K562 (cell line): ENCODE measurements around the gene ADRA1B. TPM values are rescaled to one million over a fixed set of nuclear protein-coding genes. Genes with fewer than 3 reads are reported as not detected.

ENCODE experiments used
- ATAC-seq: fragments of 200-7000 bp; cut with Tn5 transposase; 3 replicates; pipeline ENCODE4 v1.9.1; 2020; ENCODE audit warnings: moderate library complexity
- BruUV-seq: library from RNA; stranded (reverse); fragments of 400-500 nt; replicated peaks from 2 replicates; lab custom pipeline; 2021; lab: Mats Ljungman, UMichigan
- CTCF ChIA-PET: fragments of 300-600 bp; formaldehyde crosslinking; extraction: SDS; loops from one replicate; lab custom pipeline; 2021; ENCODE audit warnings: low intra/inter-chr PET ratio; lab: Yijun Ruan, JAX
- POLR2A ChIA-PET: fragments of 300-600, 350-650 bp; sonication (Branson Sonifier 250); formaldehyde crosslinking; extraction: SDS; loops from one replicate; lab custom pipeline; 2021; ENCODE audit warnings: antibody characterized with exemption, inconsistent platforms; lab: Yijun Ruan, JAX
- DNase-seq, 4 experiments: peaks; one replicate each; pipeline versions ENCODE4 v3.0.0 to v3.0.0-alpha.2; 2011 to 2018; ENCODE audit warnings: low spot score in 3 of 4, mixed read lengths in 3 of 4; ENCODE audit errors: extremely low read depth in 1 of 4
- FAIRE-seq: peaks from 2 replicates; lab custom pipeline; 2011; peaks lifted over from hg19 to GRCh38; lab: Jason Lieb, UNC
- H2AFZ ChIP-seq: 2 replicates; pipeline ENCODE4 v1.6.0; 2011; ENCODE audit warnings: low read depth, low read length, control low read depth, inconsistent platforms
- H3K27ac ChIP-seq: fragments of 200-600 bp; 3 replicates; pipeline ENCODE4 v1.8.0; 2011; ENCODE audit warnings: low read depth, mild to moderate bottlenecking, control low read depth, inconsistent platforms, low read length, moderate library complexity, mixed read lengths; ENCODE audit errors: extremely low read depth
- H3K27me3 ChIP-seq, 2 experiments: fragments of 300-600 bp in 1 of 2; 2 replicates in 1 of 2; 3 replicates in 1 of 2; pipeline versions ENCODE4 v1.6.0 to v1.8.0; 2011; ENCODE audit warnings: inconsistent platforms in 2 of 2, low read length in 2 of 2, mild to moderate bottlenecking in 1 of 2, mixed read lengths in 1 of 2, moderate library complexity in 1 of 2; ENCODE audit not compliant: control insufficient read depth in 2 of 2, insufficient read depth in 2 of 2
- H3K36me3 ChIP-seq: fragments of 300-600 bp; 3 replicates; pipeline ENCODE4 v1.8.0; 2011; ENCODE audit warnings: mild to moderate bottlenecking, low read length, inconsistent platforms; ENCODE audit not compliant: control insufficient read depth, insufficient read depth
- H3K4me1 ChIP-seq, 2 experiments: fragments of 200-600 bp in 1 of 2; replicated peaks in 1 of 2; 2 replicates in 1 of 2; 3 replicates in 1 of 2; pipeline versions ENCODE4 v1.5.1 to v1.8.0; 2011; ENCODE audit warnings: inconsistent platforms in 2 of 2, low read length in 2 of 2, mild to moderate bottlenecking in 1 of 2, mixed read lengths in 1 of 2, moderate library complexity in 1 of 2; ENCODE audit not compliant: control insufficient read depth in 2 of 2, insufficient read depth in 2 of 2
- H3K4me2 ChIP-seq: 2 replicates; pipeline ENCODE4 v1.6.1; 2011; ENCODE audit warnings: low read length, control low read depth, inconsistent platforms, mixed read lengths; ENCODE audit not compliant: insufficient read depth
- H3K4me3 ChIP-seq: fragments of 200-600 bp; sonication (generic), shearing (Covaris generic); 2 replicates; pipeline ENCODE4 v1.5.1; 2016; ENCODE audit warnings: control low read depth, inconsistent platforms
- H3K79me2 ChIP-seq: fragments of 200-600 bp; 3 replicates; pipeline ENCODE4 v1.8.0; 2011; ENCODE audit warnings: low read length, inconsistent platforms; ENCODE audit not compliant: control insufficient read depth, insufficient read depth
- H3K9ac ChIP-seq, 2 experiments: 2 replicates each; pipeline versions ENCODE4 v1.6.0 to v1.6.1; 2011; ENCODE audit warnings: low read depth in 2 of 2, low read length in 2 of 2, control low read depth in 1 of 2, inconsistent platforms in 1 of 2, mild to moderate bottlenecking in 1 of 2, mixed read lengths in 1 of 2; ENCODE audit not compliant: insufficient read depth in 1 of 2
- H3K9me1 ChIP-seq: one replicate; pipeline ENCODE4 v1.6.0; 2011; ENCODE audit warnings: inconsistent platforms, mild to moderate bottlenecking, low read length, moderate library complexity; ENCODE audit not compliant: control insufficient read depth, insufficient read depth
- H3K9me3 ChIP-seq: replicated peaks from 2 replicates; pipeline ENCODE4 v1.5.1; 2011; ENCODE audit warnings: low read depth, low read length, inconsistent platforms; ENCODE audit not compliant: control insufficient read depth, insufficient read depth
- H4K20me1 ChIP-seq: replicated peaks from 2 replicates; pipeline ENCODE4 v1.6.1; 2011; ENCODE audit warnings: low read length, inconsistent platforms, mixed read lengths; ENCODE audit not compliant: control insufficient read depth, insufficient read depth
- ELF4 ChIP-seq: fragments of 450-650 bp; formaldehyde crosslinking; IDR thresholded peaks from 2 replicates; pipeline ENCODE4 v1.4.0; 2022; ENCODE audit warnings: missing genetic modification characterization
- ETV5 ChIP-seq: sonication (generic); formaldehyde crosslinking; IDR thresholded peaks from 2 replicates; pipeline ENCODE4 v1.4.0; 2020; ENCODE audit warnings: low read depth, mild to moderate bottlenecking, missing genetic modification reagents
- FOXP1 ChIP-seq: sonication (generic); formaldehyde crosslinking; IDR thresholded peaks from 2 replicates; pipeline ENCODE4 v1.8.0; 2022; ENCODE audit warnings: mild to moderate bottlenecking, missing genetic modification reagents
- FUS ChIP-seq: fragments of 200-400 bp; formaldehyde crosslinking; optimal IDR thresholded peaks from 2 replicates; pipeline ENCODE3; 2017; ENCODE audit warnings: low read depth, low read length
- NCOA4 ChIP-seq: fragments of 450-650 bp; IDR thresholded peaks from 2 replicates; pipeline ENCODE4 v1.6.1; 2018; ENCODE audit warnings: mild to moderate bottlenecking; ENCODE audit not compliant: partially characterized antibody
- NFE2L1 ChIP-seq: fragments of 450-650 bp; IDR thresholded peaks from 2 replicates; pipeline ENCODE4 v1.6.1; 2016; ENCODE audit warnings: missing genetic modification characterization, low read depth, mild to moderate bottlenecking, missing compliant biosample characterization, moderate library complexity, borderline replicate concordance
- NR4A1 ChIP-seq, 2 experiments: fragments of 250-450 bp in 1 of 2; fragments of 450-650 bp in 1 of 2; sonication (Bioruptor Pico) in 1 of 2; IDR thresholded peaks; 2 replicates each; pipeline versions ENCODE4 v1.4.0 to v1.6.1; 2016 to 2020; ENCODE audit warnings: mild to moderate bottlenecking in 2 of 2, missing compliant biosample characterization in 1 of 2, missing genetic modification characterization in 1 of 2, moderate library complexity in 1 of 2
- PTTG1 ChIP-seq: fragments of 450-650 bp; IDR thresholded peaks from 2 replicates; pipeline ENCODE4 v1.6.1; 2016; ENCODE audit warnings: low read depth, mild to moderate bottlenecking, missing genetic modification characterization, missing compliant biosample characterization
- SMAD4 ChIP-seq: fragments of 250-450 bp; sonication (Bioruptor Pico); conservative IDR thresholded peaks from 2 replicates; pipeline ENCODE4 v1.8.0; 2021; ENCODE audit warnings: inconsistent platforms, mild to moderate bottlenecking, moderate library complexity
- ZFPM2 ChIP-seq: fragments of 250-450 bp; sonication (Bioruptor Pico); IDR thresholded peaks from 2 replicates; pipeline ENCODE4 v1.5.1; 2022; ENCODE audit warnings: mild to moderate bottlenecking
- ZNF253 ChIP-seq: fragments of 250-450 bp; sonication (Bioruptor Pico); conservative IDR thresholded peaks from 2 replicates; pipeline ENCODE4 v1.6.1; 2021; ENCODE audit warnings: mild to moderate bottlenecking
- ZNF75A ChIP-seq: fragments of 450-650 bp; formaldehyde crosslinking; IDR thresholded peaks from 2 replicates; pipeline ENCODE4 v1.4.0; 2020; ENCODE audit warnings: mild to moderate bottlenecking
- WGBS: fragments of 100-300 bp; shearing (Covaris generic); methylation state at CpG from one replicate; pipeline ENCODE4 v1.1.6; 2016; ENCODE audit warnings: low coverage, mixed read lengths; ENCODE audit not compliant: insufficient coverage; ENCODE audit errors: missing lambda C conversion rate; 5-methylcytosine and 5-hydroxymethylcytosine counted together
- in situ Hi-C: fragments of 300-500 bp; cut with MboI; formaldehyde crosslinking; loops from 4 replicates; pipeline ENCODE4 v1.15.0; 2018; ENCODE audit warnings: inconsistent platforms, mixed read lengths
- intact Hi-C: fragments of 100-400 bp; cut with micrococcal nuclease; formaldehyde crosslinking; loops from 2 replicates; pipeline ENCODE4 v1.14.2; 2022
- polyA plus RNA-seq, 8 experiments: library from polyadenylated mRNA; depleted of rRNA in 4 of 8; stranded (reverse) in 5 of 8; unstranded in 3 of 8; fragments of >200 nt; fragmentation: Nextera tagmentation in 2 of 8; fragmentation: Illumina TruSeq in 1 of 8; extraction: Ambion mirVana in 2 of 8; extraction: Trizol in 1 of 8; gene quantifications; 2 replicates each; pipeline versions ENCODE4 v1.2.1 to v1.2.3, GENCODE V29; 2011 to 2014; ENCODE audit warnings: inconsistent platforms in 1 of 8, missing spikeins in 1 of 8
- total RNA-seq, 7 experiments: library from RNA; depleted of rRNA in 6 of 7; stranded (reverse); fragments of >200 nt in 6 of 7; fragmentation: Illumina TruSeq in 2 of 7; extraction: Trizol in 2 of 7; gene quantifications; 2 replicates each; pipeline versions ENCODE4 v1.2.1 to v1.2.3, GENCODE V29; 2011 to 2021; ENCODE audit warnings: low replicate concordance in 1 of 7
- TF ChIP-seq, protein P1 (sequence below): fragments of 450-650 bp; IDR thresholded peaks from 2 replicates; pipeline ENCODE4 v1.6.1; 2016; ENCODE audit warnings: mild to moderate bottlenecking
- TF ChIP-seq, protein P2 (sequence below), 3 experiments: fragments of 200-800 bp in 1 of 3; sonication (Bioruptor generic) in 1 of 3; sonication (generic) in 1 of 3; formaldehyde crosslinking in 1 of 3; IDR thresholded peaks; 2 replicates each; pipeline versions ENCODE4 v1.6.1 to v1.8.0; 2016 to 2022; ENCODE audit warnings: mild to moderate bottlenecking in 2 of 3, missing compliant biosample characterization in 2 of 3, missing genetic modification characterization in 2 of 3, missing genetic modification reagents in 1 of 3

ADRA1B gene
- total and polyA plus RNA-seq, 9 of the 15 experiments (the other 6 are each of a cell fraction or from before 2014, with no cell fraction given) = not detected

DNA sequence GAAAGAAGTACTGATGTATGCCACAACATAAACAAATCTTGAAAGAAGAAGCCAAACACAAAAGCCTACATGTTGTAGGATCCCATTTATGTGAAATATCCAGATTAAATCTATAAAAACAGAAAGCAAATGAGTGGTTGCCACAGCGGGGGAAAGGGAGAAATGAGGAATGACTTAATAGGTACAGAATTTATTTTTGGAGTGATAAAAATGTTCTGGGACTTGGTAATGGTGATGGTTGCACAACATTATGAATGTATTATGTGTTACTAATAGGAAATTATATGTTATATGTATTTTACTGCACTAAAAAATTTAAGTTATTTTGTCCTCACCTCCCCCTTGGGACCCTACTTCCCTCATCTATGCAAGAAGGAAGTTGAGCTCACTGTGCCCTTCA, 76.3 kb downstream of the ADRA1B start:
- peaks cover 0 to under 1% of the 10 kb centered on the region in 2 experiments; a peak in 1 of 5 replicates for H3K4me1 ChIP-seq
- H3K4me3 ChIP-seq = no peak overlapping the region
- H3K9me3 ChIP-seq = no peaks in the 10 kb centered on the region; the same call in 1 of the 2 replicates
- peaks cover 12 to 31% of the 10 kb centered on the region in 2 experiments; a peak in 3 of 5 replicates for H3K27me3 ChIP-seq
- no peak overlapping the region for H3K4me2 ChIP-seq
- H4K20me1 ChIP-seq = peaks cover 5% of the 10 kb centered on the region; the same call in 1 of the 2 replicates
- H3K79me2 ChIP-seq = no peaks in the 10 kb centered on the region
- DNase-seq = no peak
- H2AFZ ChIP-seq = no peak overlapping the region
- in situ Hi-C loops = loop anchor here (25.0 kb wide), 1 partner anchor 830 kb away; no protein-coding TSS in a partner anchor
- ChIA-PET CTCF (no interaction called here), POLR2A (no interaction called here)
- 0% methylated on average over 1 of the region's 1 CpG for WGBS
- intact Hi-C loops = no loop called here
- BruUV-seq = no TSS peak
- no peak for ATAC-seq
- FAIRE-seq = no peak
- TF ChIP-seq FUS = no peak
- TF ChIP-seq, protein P1, sequence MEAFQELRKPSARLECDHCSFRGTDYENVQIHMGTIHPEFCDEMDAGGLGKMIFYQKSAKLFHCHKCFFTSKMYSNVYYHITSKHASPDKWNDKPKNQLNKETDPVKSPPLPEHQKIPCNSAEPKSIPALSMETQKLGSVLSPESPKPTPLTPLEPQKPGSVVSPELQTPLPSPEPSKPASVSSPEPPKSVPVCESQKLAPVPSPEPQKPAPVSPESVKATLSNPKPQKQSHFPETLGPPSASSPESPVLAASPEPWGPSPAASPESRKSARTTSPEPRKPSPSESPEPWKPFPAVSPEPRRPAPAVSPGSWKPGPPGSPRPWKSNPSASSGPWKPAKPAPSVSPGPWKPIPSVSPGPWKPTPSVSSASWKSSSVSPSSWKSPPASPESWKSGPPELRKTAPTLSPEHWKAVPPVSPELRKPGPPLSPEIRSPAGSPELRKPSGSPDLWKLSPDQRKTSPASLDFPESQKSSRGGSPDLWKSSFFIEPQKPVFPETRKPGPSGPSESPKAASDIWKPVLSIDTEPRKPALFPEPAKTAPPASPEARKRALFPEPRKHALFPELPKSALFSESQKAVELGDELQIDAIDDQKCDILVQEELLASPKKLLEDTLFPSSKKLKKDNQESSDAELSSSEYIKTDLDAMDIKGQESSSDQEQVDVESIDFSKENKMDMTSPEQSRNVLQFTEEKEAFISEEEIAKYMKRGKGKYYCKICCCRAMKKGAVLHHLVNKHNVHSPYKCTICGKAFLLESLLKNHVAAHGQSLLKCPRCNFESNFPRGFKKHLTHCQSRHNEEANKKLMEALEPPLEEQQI = no peak
- TF ChIP-seq ZFPM2 (CRISPR knock-in tag) = no peak
- TF ChIP-seq NR4A1 (CRISPR knock-in tag; IDR thresholded peaks at IDR 0.05) = no peak
- no peak for TF ChIP-seq NR4A1 (tag; IDR thresholded peaks at IDR 0.05)
- no peak for TF ChIP-seq NFE2L1 (tag)
- TF ChIP-seq ELF4 (CRISPR knock-in tag) = no peak
- no peak for TF ChIP-seq ZNF253 (CRISPR knock-in tag)
- TF ChIP-seq PTTG1 = no peak
- TF ChIP-seq FOXP1 = no peak
- no peak for TF ChIP-seq ZNF75A (CRISPR knock-in tag)
- no peak for TF ChIP-seq NCOA4
- TF ChIP-seq, protein P2, sequence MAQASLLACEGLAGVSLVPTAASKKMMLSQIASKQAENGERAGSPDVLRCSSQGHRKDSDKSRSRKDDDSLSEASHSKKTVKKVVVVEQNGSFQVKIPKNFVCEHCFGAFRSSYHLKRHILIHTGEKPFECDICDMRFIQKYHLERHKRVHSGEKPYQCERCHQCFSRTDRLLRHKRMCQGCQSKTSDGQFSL (CRISPR knock-in tag; IDR thresholded peaks at IDR 0.05) = no peak
- TF ChIP-seq, protein P2 (tag; IDR thresholded peaks at IDR 0.05) = no peak
- TF ChIP-seq ETV5 = no peak
- TF ChIP-seq SMAD4 = no peak
- H3K36me3 ChIP-seq = no peaks in the 10 kb centered on the region
- H3K27ac ChIP-seq = no peak overlapping the region
- H3K9me1 ChIP-seq = no peaks in the 10 kb centered on the region
- no peak overlapping the region for H3K9ac ChIP-seq
